ENCODE measurements around the gene NFATC2.

GRCh38 chr20:51356871-51357270 is 185.6 kb downstream of the NFATC2 start:
- TF ChIP-seq EZH2phosphoT487 (conservative IDR thresholded peaks at IDR 0.05; ENCODE audit: low read length) (no peak), CTCF (IDR thresholded peaks at IDR 0.05; ENCODE audit: insufficient read depth, low read length, poor library complexity, severe bottlenecking) (no peak)

Measured in SU-DHL-6 (cell line).